ENCODE data around the gene CCDC182.

CCDC182 gene

DNA sequence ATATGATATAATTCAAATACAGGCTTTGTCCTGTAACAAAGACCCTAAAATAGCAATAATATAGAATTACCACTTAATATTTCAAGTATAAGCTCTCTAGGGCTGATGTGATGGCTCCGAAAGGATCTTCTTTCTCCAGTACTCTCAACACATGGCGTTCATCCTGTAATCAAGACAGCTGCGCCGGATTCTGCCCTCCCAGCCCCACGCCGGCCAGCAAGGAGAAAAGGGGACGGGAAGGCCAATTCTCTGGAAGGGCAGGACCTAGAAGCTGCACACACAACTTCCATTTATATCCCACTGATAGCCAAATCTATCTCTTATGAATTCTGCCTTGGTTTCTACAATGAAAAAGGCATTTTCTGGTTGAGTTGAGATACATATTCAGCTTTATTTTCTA, 32.0 kb downstream of the CCDC182 start:
- TF ChIP-seq, protein P1, sequence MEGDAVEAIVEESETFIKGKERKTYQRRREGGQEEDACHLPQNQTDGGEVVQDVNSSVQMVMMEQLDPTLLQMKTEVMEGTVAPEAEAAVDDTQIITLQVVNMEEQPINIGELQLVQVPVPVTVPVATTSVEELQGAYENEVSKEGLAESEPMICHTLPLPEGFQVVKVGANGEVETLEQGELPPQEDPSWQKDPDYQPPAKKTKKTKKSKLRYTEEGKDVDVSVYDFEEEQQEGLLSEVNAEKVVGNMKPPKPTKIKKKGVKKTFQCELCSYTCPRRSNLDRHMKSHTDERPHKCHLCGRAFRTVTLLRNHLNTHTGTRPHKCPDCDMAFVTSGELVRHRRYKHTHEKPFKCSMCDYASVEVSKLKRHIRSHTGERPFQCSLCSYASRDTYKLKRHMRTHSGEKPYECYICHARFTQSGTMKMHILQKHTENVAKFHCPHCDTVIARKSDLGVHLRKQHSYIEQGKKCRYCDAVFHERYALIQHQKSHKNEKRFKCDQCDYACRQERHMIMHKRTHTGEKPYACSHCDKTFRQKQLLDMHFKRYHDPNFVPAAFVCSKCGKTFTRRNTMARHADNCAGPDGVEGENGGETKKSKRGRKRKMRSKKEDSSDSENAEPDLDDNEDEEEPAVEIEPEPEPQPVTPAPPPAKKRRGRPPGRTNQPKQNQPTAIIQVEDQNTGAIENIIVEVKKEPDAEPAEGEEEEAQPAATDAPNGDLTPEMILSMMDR (conservative IDR thresholded peaks at IDR 0.05; ENCODE audit: low read depth, low read length), result no peak
- no peaks in the 10 kb centered on the region for H3K27me3 ChIP-seq (ENCODE audit: insufficient read depth, low read depth)
- H3K4me2 ChIP-seq, result no peak overlapping the region
- H3K36me3 ChIP-seq (ENCODE audit: insufficient read depth), result no peaks in the 10 kb centered on the region
- H3K79me2 ChIP-seq (ENCODE audit: insufficient read depth, low read depth), result no peaks in the 10 kb centered on the region
- H3K4me3 ChIP-seq (IDR thresholded peaks at IDR 0.05; ENCODE audit: insufficient read depth, low read depth, low read length), result no peak overlapping the region
- H3K4me1 ChIP-seq (ENCODE audit: low read depth, poor library complexity, severe bottlenecking), result no peaks in the 10 kb centered on the region
- no peak overlapping the region for H3K9ac ChIP-seq
- H2AFZ ChIP-seq (ENCODE audit: low read depth), result no peak overlapping the region
- H3K27ac ChIP-seq, result no peak overlapping the region
- no peaks in the 10 kb centered on the region for H4K20me1 ChIP-seq (ENCODE audit: insufficient read depth)

DNA sequence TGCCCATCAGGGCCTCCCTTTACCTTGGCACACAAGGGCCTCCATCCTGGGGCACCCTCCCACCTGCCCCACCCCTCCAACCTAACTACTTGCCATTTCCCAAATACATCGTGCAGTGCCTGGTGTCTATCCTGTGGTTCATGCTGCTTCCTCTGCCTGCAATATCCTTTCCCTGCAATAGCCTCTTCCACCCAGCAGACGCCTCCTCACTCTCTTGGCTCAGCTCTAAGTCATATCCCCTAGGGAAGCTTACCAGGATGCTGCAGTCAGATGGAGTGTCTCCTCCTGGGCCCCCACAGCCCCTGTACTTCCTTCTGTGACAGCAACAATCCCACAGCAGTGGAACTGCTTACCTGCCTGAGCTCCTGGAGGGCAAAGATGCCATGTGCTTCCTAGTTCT, 36.7 kb downstream of the CCDC182 start:
- H3K4me2 ChIP-seq, result no peak overlapping the region
- H4K20me1 ChIP-seq (ENCODE audit: insufficient read depth), result no peaks in the 10 kb centered on the region
- no peaks in the 10 kb centered on the region for H3K27me3 ChIP-seq (ENCODE audit: insufficient read depth, low read depth)
- TF ChIP-seq, protein P1 (conservative IDR thresholded peaks at IDR 0.05; ENCODE audit: low read depth, low read length), result no peak
- H3K4me3 ChIP-seq (IDR thresholded peaks at IDR 0.05; ENCODE audit: insufficient read depth, low read depth, low read length), result no peak overlapping the region
- H2AFZ ChIP-seq (ENCODE audit: low read depth), result no peak overlapping the region
- no peaks in the 10 kb centered on the region for H3K36me3 ChIP-seq (ENCODE audit: insufficient read depth)
- H3K27ac ChIP-seq, result no peak overlapping the region
- H3K4me1 ChIP-seq (ENCODE audit: low read depth, poor library complexity, severe bottlenecking), result no peaks in the 10 kb centered on the region
- H3K79me2 ChIP-seq (ENCODE audit: insufficient read depth, low read depth), result no peaks in the 10 kb centered on the region
- no peak overlapping the region for H3K9ac ChIP-seq

DNA sequence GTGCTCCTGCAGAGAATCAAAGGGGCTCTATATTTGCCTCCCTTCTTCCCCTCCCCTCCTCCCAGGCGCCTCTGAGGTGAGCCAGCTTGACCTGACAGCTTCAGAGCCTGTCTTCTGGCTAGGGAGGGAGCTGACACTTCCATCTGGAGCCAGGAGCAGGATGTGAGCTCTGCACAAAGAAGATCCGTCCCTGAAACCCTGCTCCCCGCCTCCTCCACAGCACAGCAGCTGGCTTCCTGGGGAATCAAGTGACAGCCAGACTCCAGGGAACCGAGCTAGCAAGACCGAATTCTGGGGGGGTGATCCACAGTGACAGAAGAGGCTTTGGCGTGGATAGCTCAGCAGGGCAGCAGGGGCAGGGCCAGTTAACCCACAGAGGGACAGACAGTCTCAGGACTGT, 37.2 kb downstream of the CCDC182 start:
- no peaks in the 10 kb centered on the region for H3K36me3 ChIP-seq (ENCODE audit: insufficient read depth)

DNA sequence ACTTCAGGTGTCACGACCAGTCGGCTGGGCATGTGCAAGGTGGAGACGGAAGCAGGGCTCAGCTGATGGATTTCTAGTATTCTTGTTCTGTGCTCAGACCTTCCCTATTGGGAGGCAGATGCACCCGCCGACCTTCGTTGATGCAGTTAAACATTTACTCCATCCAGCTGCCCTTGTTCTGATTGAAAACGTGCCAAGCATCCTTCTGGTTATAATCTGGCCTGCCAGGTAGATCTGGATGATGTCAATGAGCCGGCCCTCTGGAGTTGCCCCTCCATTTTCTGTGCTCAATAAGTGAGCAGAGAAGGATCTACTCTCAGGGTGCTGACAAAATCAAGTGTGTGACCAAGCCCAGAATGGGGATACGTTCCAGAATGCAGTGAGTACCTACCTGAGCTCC, 38.3 kb downstream of the CCDC182 start:
- no peak overlapping the region for H3K4me2 ChIP-seq
- no peaks in the 10 kb centered on the region for H3K79me2 ChIP-seq (ENCODE audit: insufficient read depth, low read depth)
- no peak overlapping the region for H3K9ac ChIP-seq
- no peaks in the 10 kb centered on the region for H3K4me1 ChIP-seq (ENCODE audit: low read depth, poor library complexity, severe bottlenecking)
- no peak overlapping the region for H3K4me3 ChIP-seq (IDR thresholded peaks at IDR 0.05; ENCODE audit: insufficient read depth, low read depth, low read length)
- no peaks in the 10 kb centered on the region for H3K36me3 ChIP-seq (ENCODE audit: insufficient read depth)
- TF ChIP-seq, protein P1 (conservative IDR thresholded peaks at IDR 0.05; ENCODE audit: low read depth, low read length), result no peak
- no peaks in the 10 kb centered on the region for H4K20me1 ChIP-seq (ENCODE audit: insufficient read depth)
- no peaks in the 10 kb centered on the region for H3K27me3 ChIP-seq (ENCODE audit: insufficient read depth, low read depth)
- no peak overlapping the region for H3K27ac ChIP-seq
- no peak overlapping the region for H2AFZ ChIP-seq (ENCODE audit: low read depth)

More for the DNA sequence above, 37.2 kb downstream of the CCDC182 start:
- TF ChIP-seq, protein P1 (conservative IDR thresholded peaks at IDR 0.05; ENCODE audit: low read depth, low read length), result no peak
- Histone ChIP-seq H4K20me1 (ENCODE audit: insufficient read depth) (no peaks in the 10 kb centered on the region), H3K4me2 (no peak overlapping the region), H3K27me3 (ENCODE audit: insufficient read depth, low read depth) (no peaks in the 10 kb centered on the region), H3K4me3 (IDR thresholded peaks at IDR 0.05; ENCODE audit: insufficient read depth, low read depth, low read length) (no peak overlapping the region), H3K27ac (no peak overlapping the region), H3K79me2 (ENCODE audit: insufficient read depth, low read depth) (no peaks in the 10 kb centered on the region), H3K4me1 (ENCODE audit: low read depth, poor library complexity, severe bottlenecking) (no peaks in the 10 kb centered on the region), H3K9ac (no peak overlapping the region), H2AFZ (ENCODE audit: low read depth) (no peak overlapping the region)

All from KMS-11 (cell line).